Suprapubic skin (tissue), 4 donors: ENCODE data around the gene FOXK2. TPM values are rescaled to one million over a fixed set of nuclear protein-coding genes. Genes with fewer than 3 reads are reported as not detected.
"Not testable (repeated sequence)": the region's sequence is repeated elsewhere in the genome, so short reads cannot be mapped to it uniquely, and the experiment has no call there.

ENCODE experiments used
- DNase-seq, 2 donors: peaks; one replicate each; pipeline ENCODE4 v3.0.0-alpha.2; 2019; ENCODE audit warnings: low spot score in 2 of 2
- H3K27ac ChIP-seq: fragments of 200-600 bp; sonication (generic); one replicate; pipeline ENCODE4 v1.5.1; 2019
- H3K27me3 ChIP-seq: fragments of 200-600 bp; sonication (generic); one replicate; pipeline ENCODE4 v1.5.1; 2019
- H3K36me3 ChIP-seq: fragments of 200-600 bp; sonication (generic); one replicate; pipeline ENCODE4 v1.5.1; 2019
- H3K4me1 ChIP-seq: fragments of 200-600 bp; sonication (generic); one replicate; pipeline ENCODE4 v1.5.1; 2019
- H3K4me3 ChIP-seq: fragments of 200-600 bp; sonication (generic); one replicate; pipeline ENCODE4 v1.5.1; 2019; ENCODE audit warnings: mild to moderate bottlenecking
- H3K9me3 ChIP-seq: fragments of 200-600 bp; sonication (generic); one replicate; pipeline ENCODE4 v1.5.1; 2019
- CTCF ChIP-seq, 2 donors: fragments of 200-600 bp in 1 of 2; fragments of 450-650 bp in 1 of 2; sonication (generic) in 1 of 2; IDR thresholded peaks; one replicate each; pipeline ENCODE4 v1.5.1; 2016 to 2019; ENCODE audit warnings: antibody characterized with exemption in 2 of 2, mild to moderate bottlenecking in 1 of 2, moderate library complexity in 1 of 2
- EP300 ChIP-seq: sonication (generic); formaldehyde crosslinking; IDR thresholded peaks from one replicate; pipeline ENCODE4 v1.6.1; 2017; ENCODE audit warnings: antibody characterized with exemption
- POLR2A ChIP-seq, 2 donors: fragments of 450-650 bp; IDR thresholded peaks; one replicate each; pipeline ENCODE4 v1.6.1; 2017; ENCODE audit warnings: antibody characterized with exemption in 2 of 2, mild to moderate bottlenecking in 2 of 2, moderate library complexity in 2 of 2
- POLR2AphosphoS5 ChIP-seq, 3 donors: sonication (generic); formaldehyde crosslinking; IDR thresholded peaks; one replicate each; pipeline ENCODE4 v1.6.1; 2017; ENCODE audit warnings: antibody characterized with exemption in 3 of 3
- WGBS: methylation state at CpG from one replicate; pipeline ENCODE4 v1.1.5; 2018; 5-methylcytosine and 5-hydroxymethylcytosine counted together
- total RNA-seq, 4 donors: library from RNA; depleted of rRNA; stranded (reverse); fragments of >200 nt; gene quantifications; one replicate each; pipeline ENCODE4 v1.1.0, GENCODE V29; 2016

FOXK2 gene
- total RNA-seq, 4 donors from 2014 or later = 62.7 to 94.5 (median 78.4) TPM

- Histone ChIP-seq H3K27ac (peak overlapping the region; percentile 66), H3K4me1 (peaks cover 84% of the 10 kb centered on the region), H3K9me3 (no peaks in the 10 kb centered on the region), H3K4me3 (no peak overlapping the region), H3K36me3 (no peaks in the 10 kb centered on the region), H3K27me3 (no peaks in the 10 kb centered on the region)
- 26% methylated on average over 16 of the region's 17 CpGs for WGBS
- DNase-seq = peak in 1 of 2 donors; percentile 85
- no peak for TF ChIP-seq EP300
- TF ChIP-seq POLR2AphosphoS5 (IDR thresholded peaks at IDR 0.05) = no peak
- no peak for TF ChIP-seq POLR2A (IDR thresholded peaks at IDR 0.05)
- peak; percentile 42 to 57 for TF ChIP-seq CTCF (IDR thresholded peaks at IDR 0.05)
These were observed 9.1 kb downstream of the FOXK2 start for GRCh38 chr17:82528484-82529265.

- Histone ChIP-seq H3K27me3 (no peaks in the 10 kb centered on the region), H3K36me3 (no peaks in the 10 kb centered on the region), H3K9me3 (no peaks in the 10 kb centered on the region), H3K27ac (peak overlapping the region; percentile 66), H3K4me3 (no peak overlapping the region), H3K4me1 (peaks cover 88% of the 10 kb centered on the region)
- 60% methylated on average over 9 of the region's 9 CpGs for WGBS
- no peak for DNase-seq
- TF ChIP-seq EP300 (no peak), POLR2A (IDR thresholded peaks at IDR 0.05) (no peak), CTCF (IDR thresholded peaks at IDR 0.05) (no peak), POLR2AphosphoS5 (IDR thresholded peaks at IDR 0.05) (no peak)
These were observed 10.4 kb downstream of the FOXK2 start for GRCh38 chr17:82529914-82530300.

DNA sequence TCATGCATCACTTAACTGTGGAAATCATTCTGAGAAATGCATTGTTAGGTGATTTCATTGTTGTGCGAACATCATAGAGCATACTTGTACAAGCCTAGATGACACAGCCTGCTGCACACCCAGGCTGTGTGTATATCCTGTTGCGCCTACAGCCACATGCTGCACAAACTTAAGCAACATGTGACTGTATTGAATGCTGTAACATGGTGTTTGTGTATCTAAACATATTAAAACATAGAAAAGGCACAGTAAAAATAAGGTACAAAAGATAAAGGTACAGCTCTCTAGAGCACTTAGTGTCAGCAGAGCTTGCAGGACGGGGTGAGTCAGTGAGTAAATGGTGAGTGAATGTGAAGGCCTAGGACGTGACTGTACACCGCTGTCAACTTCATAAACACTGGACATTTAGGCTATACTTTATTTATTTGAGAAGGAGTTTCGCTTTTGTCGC lies 11.9 kb downstream of the FOXK2 start:
- H3K36me3 ChIP-seq = no peaks in the 10 kb centered on the region
- 89% methylated on average over 7 of the region's 7 CpGs for WGBS
- no peak for DNase-seq
- no peak overlapping the region for H3K27ac ChIP-seq
- H3K9me3 ChIP-seq = no peaks in the 10 kb centered on the region
- H3K4me3 ChIP-seq = no peak overlapping the region
- no peak for TF ChIP-seq POLR2A (IDR thresholded peaks at IDR 0.05)
- no peak for TF ChIP-seq EP300
- TF ChIP-seq POLR2AphosphoS5 (IDR thresholded peaks at IDR 0.05) = no peak
- TF ChIP-seq CTCF (IDR thresholded peaks at IDR 0.05) = no peak
- H3K27me3 ChIP-seq = no peaks in the 10 kb centered on the region
- H3K4me1 ChIP-seq = peaks cover 90% of the 10 kb centered on the region

DNA sequence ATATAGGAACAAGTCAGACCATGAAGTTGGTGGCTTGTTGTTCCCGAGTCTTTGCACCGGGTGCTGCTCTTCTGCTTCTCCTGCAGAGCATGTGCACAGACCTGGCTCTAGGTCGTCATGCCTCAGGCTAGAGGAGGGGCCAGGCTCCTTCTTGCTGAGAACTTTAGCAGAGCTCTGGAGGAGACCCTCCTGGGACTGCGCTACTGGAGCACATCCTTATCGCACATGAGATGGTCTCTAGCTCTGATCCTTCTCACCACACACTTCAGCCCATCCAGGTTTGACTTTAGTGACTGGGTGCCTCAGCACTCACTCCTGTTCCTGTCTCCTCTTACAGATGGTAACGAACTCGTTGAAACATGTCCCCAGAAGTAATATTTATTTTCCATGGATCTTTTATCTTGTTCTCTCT lies 14.9 kb downstream of the FOXK2 start:
- DNase-seq = no peak
- WGBS = 64% methylated on average over 7 of the region's 7 CpGs
- no peaks in the 10 kb centered on the region for H3K27me3 ChIP-seq
- no peak for TF ChIP-seq POLR2AphosphoS5 (IDR thresholded peaks at IDR 0.05)
- TF ChIP-seq CTCF (IDR thresholded peaks at IDR 0.05) = no peak
- no peak for TF ChIP-seq POLR2A (IDR thresholded peaks at IDR 0.05)
- TF ChIP-seq EP300 = no peak
- peak overlapping the region; percentile 94 for H3K27ac ChIP-seq
- no peaks in the 10 kb centered on the region for H3K9me3 ChIP-seq
- no peaks in the 10 kb centered on the region for H3K36me3 ChIP-seq
- H3K4me1 ChIP-seq = peaks cover 95% of the 10 kb centered on the region
- no peak overlapping the region for H3K4me3 ChIP-seq

GRCh38 chr17:82536512-82537201 lies 17.1 kb downstream of the FOXK2 start:
- Histone ChIP-seq H3K4me3 (peak overlapping the region; percentile 27), H3K4me1 (peaks cover 84% of the 10 kb centered on the region), H3K27ac (peak overlapping the region; percentile 94), H3K27me3 (no peaks in the 10 kb centered on the region), H3K9me3 (no peaks in the 10 kb centered on the region), H3K36me3 (no peaks in the 10 kb centered on the region)
- TF ChIP-seq EP300 = no peak
- TF ChIP-seq POLR2A (IDR thresholded peaks at IDR 0.05) = no peak
- no peak for TF ChIP-seq POLR2AphosphoS5 (IDR thresholded peaks at IDR 0.05)
- no peak for TF ChIP-seq CTCF (IDR thresholded peaks at IDR 0.05)
- DNase-seq = peak in 1 of 2 donors; percentile 82
- WGBS = 7% methylated on average over 6 of the region's 6 CpGs

GRCh38 chr17:82537228-82537627 lies 17.7 kb downstream of the FOXK2 start:
- H3K4me1 ChIP-seq = peaks cover 81% of the 10 kb centered on the region
- WGBS = 62% methylated on average over 9 of the region's 9 CpGs
- peak overlapping the region; percentile 27 for H3K4me3 ChIP-seq
- H3K27me3 ChIP-seq, DNase-seq, H3K36me3 ChIP-seq, H3K9me3 ChIP-seq: not testable (repeated sequence)
- H3K27ac ChIP-seq = peak overlapping the region; percentile 94

GRCh38 chr17:82539076-82539475 lies 19.5 kb downstream of the FOXK2 start:
- WGBS = 76% methylated on average over 18 of the region's 18 CpGs
- Histone ChIP-seq H3K27ac (peak overlapping the region; percentile 94), H3K4me1 (peaks cover 73% of the 10 kb centered on the region)
- not testable (repeated sequence) for H3K4me3 ChIP-seq, H3K9me3 ChIP-seq, DNase-seq, H3K36me3 ChIP-seq, H3K27me3 ChIP-seq
